Large intestine (tissue), 3 donors: Measurements from ENCODE around the gene CD2BP2. TPM values are rescaled to one million over a fixed set of nuclear protein-coding genes. Genes with fewer than 3 reads are reported as not detected.

Experiments
- DNase-seq, 2 donors: peaks; one replicate each; pipeline versions ENCODE4 v3.0.0 to v3.0.0-alpha.2; 2013
- H3K27ac ChIP-seq: one replicate; pipeline ENCODE4 v1.5.1; 2013; ENCODE audit warnings: low read length
- H3K27me3 ChIP-seq: 2 replicates; pipeline ENCODE4 v1.6.1; 2013; ENCODE audit warnings: low read length; ENCODE audit not compliant: control insufficient read depth, insufficient read depth
- H3K36me3 ChIP-seq: 2 replicates; pipeline ENCODE4 v1.6.1; 2013; ENCODE audit warnings: low read length; ENCODE audit not compliant: control insufficient read depth, insufficient read depth
- H3K4me1 ChIP-seq: one replicate; pipeline ENCODE4 v1.6.1; 2013; ENCODE audit warnings: low read length; ENCODE audit not compliant: control insufficient read depth, insufficient read depth
- H3K4me3 ChIP-seq: one replicate; pipeline ENCODE4 v1.5.1; 2013; ENCODE audit warnings: low read length
- H3K9me3 ChIP-seq: one replicate; pipeline ENCODE4 v1.6.1; 2013; ENCODE audit warnings: mild to moderate bottlenecking, low read depth, low read length, moderate library complexity; ENCODE audit not compliant: control insufficient read depth
- WGBS: methylation state at CpG from one replicate; pipeline ENCODE4 v1.1.5; 2013; ENCODE audit warnings: low lambda C conversion rate; ENCODE audit not compliant: insufficient coverage; 5-methylcytosine and 5-hydroxymethylcytosine counted together
- polyA plus RNA-seq: library from polyadenylated mRNA; unstranded; fragments of 120-200 nt; gene quantifications from one replicate; pipeline ENCODE4 v1.2.1, GENCODE V29; 2013

The CD2BP2 gene
- polyA plus RNA-seq, 1 donor, result 43.5 TPM

DNA sequence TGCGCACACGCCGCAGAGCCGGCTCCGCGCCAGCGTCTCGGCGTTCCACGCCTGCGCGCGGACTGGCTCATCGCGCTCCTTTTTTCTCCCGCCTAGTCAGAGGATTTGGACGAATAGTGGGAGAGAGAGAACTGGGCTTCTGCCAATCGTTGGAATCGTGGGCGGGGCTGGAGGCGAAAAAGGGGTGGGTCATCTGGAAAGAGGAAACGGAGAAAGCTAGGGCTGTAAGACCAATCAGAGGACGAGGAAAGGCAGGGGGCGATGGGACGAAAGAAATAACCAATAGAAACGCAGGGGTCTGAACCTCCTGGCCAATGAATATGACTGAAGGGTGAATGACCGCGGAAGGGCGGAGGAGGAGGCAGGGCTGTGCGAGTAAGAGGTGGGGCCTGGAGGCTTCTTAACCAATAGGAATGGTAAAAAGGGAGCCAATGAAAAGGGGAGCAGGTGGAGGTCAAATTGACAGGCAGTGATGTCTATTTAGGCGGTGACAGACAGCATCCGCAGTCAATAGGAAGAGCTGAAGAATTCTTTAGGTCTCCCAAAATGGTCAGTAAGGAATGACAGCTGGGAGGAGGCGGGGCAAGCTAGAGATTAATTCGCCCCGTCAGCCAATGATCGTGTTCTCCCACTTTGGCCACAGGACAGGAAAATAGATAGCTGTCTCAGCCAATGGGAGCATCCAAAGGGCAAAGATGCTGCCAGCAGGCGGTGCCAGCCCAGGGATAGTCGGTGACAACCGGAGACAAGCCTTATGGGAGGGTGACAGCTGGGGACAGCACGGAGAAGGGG is 15.5 kb upstream of the CD2BP2 start, which contains the start of gene TBC1D10B:
TBC1D10B (minus strand) TSS at position 39 of the 792 bp plus-strand sequence. CDS start 311 bp downstream, outside the sequence.
- Histone ChIP-seq H3K36me3 (peaks cover 7% of the 10 kb centered on the region), H3K9me3 (no peaks in the 10 kb centered on the region), H3K27ac (peak within 1 kb of the TSS; percentile 67), H3K4me3 (peak within 1 kb of the TSS; percentile 65), H3K4me1 (peaks cover 8% of the 10 kb centered on the region), H3K27me3 (no peaks in the 10 kb centered on the region)
- WGBS, result 0% methylated on average over 7 of the region's 40 CpGs
- peak; percentile 100 for DNase-seq

DNA sequence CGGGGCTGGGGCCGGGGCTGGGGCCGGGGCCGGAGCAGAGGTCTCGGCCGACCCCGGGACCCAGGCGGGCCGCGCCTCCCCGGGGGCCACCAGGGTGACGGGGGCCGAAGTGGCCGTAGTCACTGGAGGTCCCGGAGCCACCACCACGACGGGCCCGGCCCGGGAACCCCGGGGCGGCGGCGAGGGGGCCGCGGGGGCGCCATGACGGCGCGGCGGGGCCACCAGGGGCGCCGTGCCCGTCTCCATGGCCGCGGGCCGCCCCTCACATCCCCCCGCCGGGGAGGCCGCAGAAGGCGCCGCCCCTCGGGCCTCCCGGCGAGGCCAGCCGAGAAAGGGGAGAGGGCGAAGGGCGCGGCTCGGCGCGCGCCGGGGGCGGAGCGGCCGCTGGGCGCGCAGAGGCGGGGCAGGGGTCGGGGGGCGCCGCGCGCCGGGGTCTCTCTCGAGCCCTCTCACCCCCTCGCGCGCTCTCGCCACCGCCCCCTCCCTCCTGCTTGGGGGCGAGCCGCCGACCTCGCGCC is 14.9 kb upstream of the CD2BP2 start:
- Histone ChIP-seq H3K27ac (no peak overlapping the region), H3K36me3 (peaks cover 13% of the 10 kb centered on the region), H3K9me3 (no peaks in the 10 kb centered on the region), H3K27me3 (no peaks in the 10 kb centered on the region), H3K4me3 (peak overlapping the region; percentile 65), H3K4me1 (peaks cover 8% of the 10 kb centered on the region)
- no CpG with 5 or more reads among the region's 76 CpGs for WGBS
- no peak for DNase-seq

- Histone ChIP-seq H3K4me1 (peaks cover 8% of the 10 kb centered on the region), H3K9me3 (no peaks in the 10 kb centered on the region), H3K36me3 (peaks cover 20% of the 10 kb centered on the region), H3K27me3 (no peaks in the 10 kb centered on the region), H3K27ac (peak overlapping the region; percentile 45), H3K4me3 (peak overlapping the region; percentile 65)
- peak in 1 of 2 donors; percentile 50 for DNase-seq
- no CpG with 5 or more reads among the region's 45 CpGs for WGBS
Measured at GRCh38 chr16:30369091-30369937, 14.2 kb upstream of the CD2BP2 start.

DNA sequence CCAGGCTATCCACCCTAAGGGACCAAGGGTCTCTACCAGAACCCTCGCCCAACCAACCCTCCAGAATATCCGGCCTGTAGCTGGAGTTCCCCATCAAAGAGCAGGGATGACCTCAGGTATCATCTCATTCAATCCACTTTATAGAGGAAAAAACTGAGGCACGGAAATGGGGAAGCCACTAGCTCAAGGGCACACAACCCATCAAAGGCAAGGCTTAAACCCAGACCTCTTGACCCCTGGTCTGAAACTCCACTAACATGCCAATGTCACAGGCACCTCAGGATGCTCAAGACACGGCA is 13.6 kb upstream of the CD2BP2 start:
- H3K36me3 ChIP-seq, result peaks cover 20% of the 10 kb centered on the region
- no CpG with 5 or more reads among the region's 4 CpGs for WGBS
- peak overlapping the region; percentile 65 for H3K4me3 ChIP-seq
- H3K9me3 ChIP-seq, result no peaks in the 10 kb centered on the region
- no peak for DNase-seq
- H3K27me3 ChIP-seq, result no peaks in the 10 kb centered on the region
- peak overlapping the region; percentile 45 for H3K27ac ChIP-seq
- peaks cover 8% of the 10 kb centered on the region for H3K4me1 ChIP-seq

- Histone ChIP-seq H3K36me3 (peaks cover 21% of the 10 kb centered on the region), H3K27ac (no peak overlapping the region), H3K4me3 (peak overlapping the region; percentile 65), H3K9me3 (no peaks in the 10 kb centered on the region), H3K27me3 (no peaks in the 10 kb centered on the region), H3K4me1 (peaks cover 8% of the 10 kb centered on the region)
- WGBS, result no CpG with 5 or more reads among the region's 8 CpGs
- peak in 1 of 2 donors; percentile 50 for DNase-seq
Measured at GRCh38 chr16:30368122-30368791, 13.1 kb upstream of the CD2BP2 start.

GRCh38 chr16:30367349-30368009 is 12.4 kb upstream of the CD2BP2 start:
- WGBS, result 100% methylated on average over 3 of the region's 10 CpGs
- Histone ChIP-seq H3K27me3 (no peaks in the 10 kb centered on the region), H3K4me1 (peaks cover 8% of the 10 kb centered on the region), H3K9me3 (no peaks in the 10 kb centered on the region), H3K4me3 (peak overlapping the region; percentile 65), H3K27ac (no peak overlapping the region), H3K36me3 (peaks cover 26% of the 10 kb centered on the region)
- DNase-seq, result no peak

DNA sequence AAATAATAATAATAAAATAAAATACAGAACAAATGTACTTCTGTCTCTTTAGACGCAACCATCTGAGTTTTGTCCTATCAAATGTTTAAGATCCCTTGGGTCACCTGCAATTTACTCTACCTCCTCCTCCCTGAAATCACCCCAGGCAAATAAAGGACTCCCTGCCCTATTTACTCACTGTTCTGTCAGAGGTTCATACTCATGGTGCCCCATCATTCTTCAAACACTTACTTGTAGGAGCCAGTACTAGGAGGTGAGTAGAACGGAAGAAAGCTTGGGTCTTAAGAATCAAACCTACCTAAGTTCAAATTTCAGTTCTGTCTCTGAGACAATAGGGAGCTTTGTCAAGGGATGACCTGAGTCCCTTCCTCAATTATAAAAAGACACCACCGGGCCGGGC is 11.4 kb upstream of the CD2BP2 start:
- Histone ChIP-seq H3K9me3 (no peaks in the 10 kb centered on the region), H3K36me3 (peaks cover 31% of the 10 kb centered on the region), H3K4me3 (no peak overlapping the region), H3K27ac (no peak overlapping the region), H3K4me1 (peaks cover 8% of the 10 kb centered on the region), H3K27me3 (no peaks in the 10 kb centered on the region)
- no peak for DNase-seq
- no CpG with 5 or more reads among the region's 4 CpGs for WGBS

DNA sequence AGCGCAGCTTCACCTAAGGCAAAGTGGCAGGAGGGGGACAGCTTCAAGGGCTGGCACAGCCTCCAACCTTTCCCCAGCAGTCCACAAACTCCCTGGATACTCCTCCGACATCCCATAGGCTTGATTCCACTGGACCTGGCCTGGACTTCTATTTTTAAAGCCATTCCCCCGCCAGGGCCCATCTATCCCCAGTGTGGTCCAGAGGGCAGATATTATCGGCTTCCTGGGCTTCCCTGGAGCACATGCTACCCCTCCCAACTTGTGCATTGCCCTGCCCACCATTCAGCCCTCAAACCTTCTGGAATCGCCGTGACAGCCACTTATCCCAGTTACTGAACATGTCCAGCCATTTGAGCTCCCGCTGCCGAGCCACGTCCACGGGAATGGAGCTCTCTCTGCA is 10.1 kb upstream of the CD2BP2 start:
- Histone ChIP-seq H3K27me3 (no peaks in the 10 kb centered on the region), H3K4me3 (no peak overlapping the region), H3K9me3 (no peaks in the 10 kb centered on the region), H3K36me3 (peaks cover 42% of the 10 kb centered on the region), H3K4me1 (peaks cover 8% of the 10 kb centered on the region), H3K27ac (no peak overlapping the region)
- WGBS, result no CpG with 5 or more reads among the region's 10 CpGs
- DNase-seq, result no peak

- Histone ChIP-seq H3K4me3 (no peak overlapping the region), H3K9me3 (no peaks in the 10 kb centered on the region), H3K36me3 (peaks cover 70% of the 10 kb centered on the region), H3K4me1 (peaks cover 1% of the 10 kb centered on the region), H3K27ac (no peak overlapping the region), H3K27me3 (no peaks in the 10 kb centered on the region)
- WGBS, result 100% methylated on average over 1 of the region's 7 CpGs
- DNase-seq, result no peak
Measured at GRCh38 chr16:30361180-30361579, 6.1 kb upstream of the CD2BP2 start.

GRCh38 chr16:30359871-30360170 is 4.7 kb upstream of the CD2BP2 start:
- Histone ChIP-seq H3K4me3 (no peak overlapping the region), H3K36me3 (peaks cover 61% of the 10 kb centered on the region), H3K27ac (no peak overlapping the region), H3K9me3 (no peaks in the 10 kb centered on the region), H3K4me1 (peaks cover 7% of the 10 kb centered on the region), H3K27me3 (no peaks in the 10 kb centered on the region)
- WGBS, result no CpG with 5 or more reads among the region's 6 CpGs
- no peak for DNase-seq
